GM19372 (cell line): ENCODE results near the gene EVPLL.
"Not testable (repeated sequence)": the region's sequence is repeated elsewhere in the genome, so short reads cannot be mapped to it uniquely, and the experiment has no call there.

Source experiments
- ATAC-seq: cut with Tn5 transposase; IDR thresholded peaks from one replicate; pipeline ENCODE4 v1.9.1; 2021; ENCODE audit warnings: mild to moderate bottlenecking, low read depth, moderate library complexity; ENCODE audit not compliant: unreplicated experiment

The EVPLL gene

DNA sequence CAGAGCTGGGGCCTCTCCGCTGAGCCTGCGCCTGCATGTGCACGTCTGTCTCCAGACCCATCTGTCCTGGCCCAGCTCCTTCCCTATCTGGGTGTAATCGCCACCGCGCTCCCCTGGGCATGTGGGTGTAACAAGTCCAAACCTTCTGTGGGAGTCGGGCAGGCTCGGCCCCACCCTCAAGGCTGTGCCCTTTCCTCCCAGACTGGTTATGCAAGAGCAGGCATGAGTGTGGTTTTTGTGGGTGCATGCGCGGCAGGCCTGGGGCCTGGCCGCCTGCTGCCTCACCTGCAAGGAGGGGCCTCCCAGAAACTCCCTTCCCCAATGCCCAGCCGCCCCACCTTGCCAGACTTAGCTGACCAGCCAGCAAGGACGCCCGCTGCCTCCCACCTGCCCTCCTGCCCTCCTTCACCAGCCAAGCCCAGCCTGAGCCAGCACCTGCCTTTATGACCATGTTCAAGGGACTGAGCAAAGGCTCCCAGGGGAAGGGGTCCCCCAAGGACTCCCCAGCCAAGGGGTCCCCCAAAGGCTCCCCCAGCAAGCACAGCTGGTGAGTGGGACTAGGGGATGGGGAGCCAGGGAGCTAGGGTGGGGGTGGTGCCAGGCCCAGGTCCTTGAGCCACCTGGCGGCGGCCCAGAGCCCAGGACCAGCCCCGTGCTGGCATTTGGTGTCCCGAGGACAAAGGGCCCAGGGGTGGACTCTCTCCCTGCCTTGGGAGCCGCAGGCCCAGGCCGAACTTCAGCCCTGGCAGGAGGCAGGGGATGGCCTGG, at the start of gene EVPLL:
EVPLL (plus strand) TSS at position 342 of the 768 bp plus-strand sequence. CDS start 3,160 bp downstream, outside the sequence.
- no peak for ATAC-seq

DNA sequence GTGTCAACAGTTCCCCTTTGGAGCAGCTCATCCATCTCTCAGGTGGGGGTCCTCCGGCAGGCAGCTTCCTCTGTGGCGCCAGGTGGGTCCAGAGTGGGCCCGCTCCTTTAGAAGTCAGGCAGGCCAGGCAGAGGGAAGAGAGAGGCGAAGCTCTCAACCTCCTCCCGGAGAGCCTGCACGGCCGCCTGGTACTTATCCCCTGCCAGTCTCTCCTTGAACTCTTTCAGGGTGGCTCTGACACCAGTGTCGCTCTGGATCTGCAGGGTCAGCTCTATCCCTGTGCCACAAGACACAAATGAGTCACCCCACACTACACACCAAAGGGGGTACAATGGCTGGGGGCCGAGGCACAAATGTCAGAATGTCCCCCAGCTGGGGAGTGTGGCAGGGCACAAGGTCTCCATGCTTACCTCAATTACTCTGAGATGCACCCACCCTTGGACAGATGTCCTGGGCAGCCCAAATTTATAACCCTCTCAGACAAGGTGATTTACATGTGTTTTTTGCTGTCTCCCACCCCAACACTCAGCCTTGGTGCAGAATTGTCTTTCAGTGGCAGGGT, 48.9 kb upstream of the EVPLL start:
- no peak for ATAC-seq

DNA sequence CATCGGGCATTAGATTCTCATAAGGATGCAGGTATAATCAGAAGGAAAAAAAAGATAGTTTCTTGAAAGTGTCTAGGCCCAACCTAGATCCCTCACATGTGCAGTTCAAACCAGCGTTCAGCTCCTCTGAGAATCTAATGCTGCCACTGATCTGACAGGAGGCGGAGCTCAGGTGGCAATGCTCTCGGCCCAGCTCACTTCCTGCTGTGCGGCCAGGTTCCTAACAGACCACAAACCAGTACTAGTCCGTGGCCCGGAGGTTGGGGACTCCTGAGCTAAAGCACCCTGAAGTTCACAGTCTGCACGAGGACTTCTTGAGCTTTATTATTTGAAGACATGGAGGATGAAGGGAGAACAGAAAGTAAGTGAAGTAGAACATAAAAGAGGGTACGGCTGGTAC, 45.7 kb upstream of the EVPLL start:
- ATAC-seq, result no peak

DNA sequence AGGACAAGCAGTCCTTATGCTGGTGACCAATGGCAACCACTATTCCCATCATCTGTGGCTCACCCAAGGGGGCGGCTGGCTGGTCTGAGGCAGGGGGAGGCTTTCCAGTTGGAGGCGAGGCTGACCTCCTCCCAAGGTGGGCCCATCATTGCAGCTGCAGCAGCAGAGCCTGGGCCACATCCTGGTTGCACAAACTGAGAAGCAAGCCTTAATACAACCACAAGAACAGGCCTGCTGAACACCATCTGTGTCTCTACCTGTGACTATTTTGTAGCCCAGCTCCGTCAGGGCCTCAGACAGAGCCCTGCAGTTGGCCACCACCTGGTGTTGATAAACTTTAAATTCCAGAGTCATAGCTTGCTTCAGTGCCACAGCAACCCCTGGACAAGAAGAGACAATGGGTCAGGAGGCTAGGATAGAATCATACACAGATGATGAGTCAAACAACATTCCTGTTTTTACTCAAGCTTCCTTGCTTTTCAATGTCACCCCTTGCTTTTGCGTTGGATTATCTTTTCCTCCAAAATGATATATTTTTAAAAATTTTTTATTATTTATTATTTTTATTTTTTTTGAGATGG, 44.6 kb upstream of the EVPLL start:
- ATAC-seq, result no peak

DNA sequence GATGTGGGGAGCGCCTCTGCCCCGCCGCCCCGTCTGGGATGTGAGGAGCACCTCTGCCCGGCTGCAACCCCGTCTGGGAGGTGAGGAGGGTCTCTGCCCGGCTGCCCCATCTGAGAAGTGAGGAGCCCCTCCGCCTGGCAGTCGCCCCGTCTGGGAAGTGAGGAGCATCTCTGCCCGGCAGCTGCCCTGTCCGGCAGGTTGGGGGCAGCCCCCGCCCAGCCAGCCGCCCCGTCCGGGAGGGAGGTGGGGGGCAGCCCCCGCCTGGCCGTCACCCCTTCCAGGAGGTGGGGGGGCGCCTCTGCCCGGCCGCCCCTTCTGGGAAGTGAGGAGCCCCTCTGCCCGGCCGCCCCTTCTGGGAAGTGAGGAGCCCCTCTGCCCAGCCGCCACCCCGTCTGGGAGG, 39.4 kb upstream of the EVPLL start:
- not testable (repeated sequence) for ATAC-seq

DNA sequence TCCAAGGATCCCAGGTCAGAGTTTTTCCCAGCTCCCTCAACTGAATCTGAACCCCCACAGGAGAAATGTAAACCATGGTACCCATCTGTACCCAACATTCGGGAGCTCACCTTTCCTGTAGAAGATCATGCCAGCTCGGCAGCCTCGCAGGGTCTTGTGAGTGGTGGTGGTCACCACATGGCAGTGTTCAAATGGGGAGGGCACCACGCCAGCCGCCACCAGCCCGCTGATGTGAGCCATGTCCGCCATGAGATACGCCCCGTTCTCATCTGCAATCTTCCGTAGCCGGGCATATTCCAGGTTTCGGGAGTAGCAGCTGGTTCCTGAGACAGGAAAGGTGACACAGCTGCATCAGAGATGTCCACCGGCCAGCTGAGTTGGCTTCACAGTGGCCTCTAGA, 37.6 kb upstream of the EVPLL start:
- ATAC-seq, result no peak

DNA sequence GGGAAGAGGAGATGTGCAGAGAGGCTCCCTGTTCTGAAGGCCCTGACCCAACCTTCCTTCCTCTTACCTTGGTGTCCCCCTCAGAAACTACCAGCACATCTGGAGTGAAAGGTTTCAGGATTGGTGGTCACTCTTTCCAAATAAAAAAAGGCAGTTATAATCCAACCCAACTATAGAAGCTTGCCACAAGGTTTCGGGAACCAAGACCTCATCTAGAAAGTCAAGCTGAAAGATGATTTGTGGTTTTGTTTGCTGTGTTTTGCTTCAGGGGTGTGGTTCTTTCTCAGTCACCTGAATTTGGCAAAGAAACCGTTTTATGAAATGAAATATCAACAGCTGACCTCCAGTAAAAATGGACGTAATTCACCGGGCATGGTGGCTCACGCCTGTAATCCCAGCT, 33.6 kb upstream of the EVPLL start:
- ATAC-seq, result no peak

DNA sequence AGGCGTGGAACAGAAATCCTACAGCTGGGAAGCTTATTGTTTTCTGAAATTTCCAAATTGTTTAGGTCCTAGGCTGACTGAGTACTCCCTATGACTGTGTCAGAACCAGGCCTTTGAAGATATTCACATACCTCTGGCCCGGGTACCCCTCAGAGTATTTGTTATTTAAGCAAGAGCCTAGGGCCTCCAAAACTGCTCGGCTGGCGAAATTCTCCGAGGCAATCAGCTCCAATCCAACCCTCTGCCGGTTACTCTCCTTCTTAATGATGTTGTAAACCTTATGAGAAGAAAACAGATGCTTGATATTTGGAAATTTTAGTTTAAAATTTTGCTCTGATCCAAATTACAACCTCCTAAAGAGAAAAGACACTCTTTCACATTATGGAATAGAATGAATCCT, 24.0 kb upstream of the EVPLL start:
- ATAC-seq, result no peak

DNA sequence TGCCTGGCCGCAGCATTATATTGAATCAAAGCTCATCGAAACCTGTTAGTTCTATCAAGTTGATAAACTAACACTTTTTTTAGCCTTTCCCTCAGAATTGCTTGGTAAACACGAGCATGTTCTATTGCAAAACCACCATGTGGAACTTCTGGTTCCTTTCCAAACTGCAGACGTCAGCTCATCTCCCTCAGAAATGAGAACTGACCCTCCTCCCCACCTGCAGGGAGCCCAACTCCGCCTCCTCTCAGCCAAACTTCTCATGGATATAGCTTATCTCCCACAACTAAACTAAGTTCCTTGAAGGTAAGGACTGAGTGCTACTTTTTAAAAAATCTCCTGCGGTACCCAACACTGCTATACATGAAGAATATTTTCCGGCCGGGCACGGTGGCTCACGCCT, 21.0 kb upstream of the EVPLL start:
- no peak for ATAC-seq

DNA sequence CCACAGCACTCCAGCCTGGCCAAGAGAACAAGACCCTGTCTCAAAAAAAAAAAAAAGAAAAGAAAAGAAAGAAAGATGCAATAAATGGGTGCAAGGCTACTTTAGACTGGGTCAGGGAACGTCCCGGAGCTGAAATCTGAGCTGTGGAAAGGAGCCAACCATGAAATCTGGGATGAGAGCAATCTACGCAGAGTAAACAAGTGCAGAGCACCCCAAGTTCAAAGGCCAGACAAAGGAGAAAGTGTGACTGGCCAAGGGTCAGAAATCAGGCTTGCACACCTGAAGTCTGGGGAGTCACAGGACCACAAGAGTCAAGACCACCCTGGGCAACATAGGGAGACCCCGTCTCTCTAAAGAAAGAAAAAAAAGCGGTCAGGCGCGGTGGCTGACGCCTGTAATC, 17.1 kb upstream of the EVPLL start:
- ATAC-seq, result no peak

DNA sequence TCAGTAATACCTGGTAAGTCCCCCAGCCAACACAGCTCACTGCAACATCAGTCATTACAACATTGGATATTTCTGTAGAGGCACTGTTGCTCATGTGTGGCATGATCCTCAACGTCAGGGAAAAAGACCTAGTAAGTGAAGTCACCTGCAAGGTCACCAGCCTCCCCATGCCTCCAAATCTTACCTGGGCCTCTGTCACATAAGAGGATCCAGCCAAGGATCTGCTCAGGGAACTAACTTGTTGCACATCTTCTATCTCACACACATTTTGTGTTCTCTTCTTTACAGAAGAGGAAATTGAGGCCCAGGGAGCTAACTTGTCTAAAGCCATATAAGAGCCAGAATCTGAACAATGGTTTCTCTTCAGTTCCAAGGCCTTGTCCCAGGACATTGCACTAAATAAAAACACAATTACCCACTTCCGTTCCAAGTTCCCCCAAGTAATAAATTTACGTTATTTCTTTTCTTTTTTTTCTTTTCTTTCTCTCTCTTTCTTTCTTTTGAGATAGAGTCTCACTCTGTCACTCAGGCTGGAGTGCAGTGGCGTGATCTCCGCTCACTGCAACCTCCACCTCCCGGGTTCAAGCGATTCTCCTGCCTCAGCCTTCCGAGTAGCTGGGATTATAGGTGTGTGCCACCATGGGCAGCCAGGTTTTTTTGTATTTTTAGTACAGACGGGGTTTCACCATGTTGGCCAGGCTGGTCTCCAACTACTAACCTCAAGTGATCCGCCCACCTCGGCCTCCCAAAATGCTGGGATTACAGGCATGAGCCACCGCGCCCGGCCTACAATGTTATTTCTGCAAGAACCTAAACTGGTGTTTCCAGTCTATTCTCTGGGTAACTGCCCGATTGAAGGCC, 15.5 kb upstream of the EVPLL start:
- no peak for ATAC-seq

DNA sequence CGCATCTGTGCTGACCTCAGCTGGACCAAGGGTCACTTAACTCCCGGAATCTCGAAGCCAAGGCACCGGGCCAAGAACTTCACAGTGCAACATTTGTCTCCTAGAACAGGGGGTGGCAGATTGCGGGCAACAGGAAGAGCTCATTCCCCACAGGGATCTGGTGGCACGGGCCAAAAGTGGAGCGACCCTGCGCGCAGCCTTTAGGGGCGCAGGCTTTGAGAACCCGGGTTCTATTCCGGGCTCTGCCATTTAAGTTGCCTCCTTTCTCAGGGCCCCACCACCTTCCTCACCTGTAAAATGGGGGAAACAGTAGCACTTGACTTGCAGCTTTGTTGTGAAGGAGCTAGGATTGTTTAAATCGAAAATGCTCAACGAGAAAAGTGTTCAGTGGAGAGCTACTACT, 14.9 kb upstream of the EVPLL start:
- ATAC-seq, result no peak

DNA sequence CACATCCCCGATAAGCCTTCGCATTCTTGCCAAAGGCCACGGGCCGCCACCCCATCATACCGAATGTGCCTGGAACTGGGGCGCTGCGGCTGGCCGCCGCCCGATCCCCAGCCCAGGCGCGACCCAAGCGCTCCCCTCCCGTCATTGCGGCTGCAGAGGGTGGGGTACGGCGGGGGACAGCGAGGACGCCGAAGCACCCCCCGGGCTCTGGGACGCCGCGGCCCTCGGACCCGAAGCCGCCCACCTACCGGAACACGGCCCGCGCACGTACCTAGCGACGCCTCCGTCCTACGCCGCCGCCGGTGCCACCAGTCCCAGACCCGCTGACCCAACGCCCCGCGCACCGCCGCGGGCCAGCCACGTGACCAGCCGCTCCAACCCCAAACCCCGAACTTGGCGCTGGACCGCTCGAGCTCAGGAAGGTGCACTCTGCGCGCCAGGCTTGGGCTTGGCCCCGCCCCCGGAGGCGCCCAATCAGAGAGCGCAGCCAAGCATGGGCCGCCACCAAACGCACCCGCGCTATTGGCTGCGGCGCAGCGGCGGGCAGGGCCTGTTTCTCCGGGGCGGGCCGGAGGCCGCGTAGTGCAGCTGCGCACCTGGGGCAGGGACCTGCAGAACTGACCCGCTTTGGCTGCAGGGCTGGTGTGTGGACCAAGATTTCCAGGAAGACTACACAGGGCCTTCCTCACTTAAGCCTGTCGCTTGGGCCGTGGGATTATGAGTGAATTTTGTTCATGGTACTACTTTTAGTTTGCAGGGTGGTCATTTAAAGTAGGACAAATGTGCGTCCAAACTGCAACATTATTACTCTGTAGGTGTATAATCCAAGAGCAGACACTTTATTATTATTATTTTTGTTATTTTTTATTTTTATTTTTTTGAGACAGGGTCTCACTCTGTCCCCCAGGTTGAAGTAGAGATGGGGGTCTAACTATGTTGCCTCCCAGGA, 14.2 kb upstream of the EVPLL start, which contains the start of gene SHMT1:
SHMT1 (minus strand) TSS at position 450 of the 949 bp plus-strand sequence. CDS start 7,569 bp downstream, outside the sequence.
- peak; percentile 95 for ATAC-seq

DNA sequence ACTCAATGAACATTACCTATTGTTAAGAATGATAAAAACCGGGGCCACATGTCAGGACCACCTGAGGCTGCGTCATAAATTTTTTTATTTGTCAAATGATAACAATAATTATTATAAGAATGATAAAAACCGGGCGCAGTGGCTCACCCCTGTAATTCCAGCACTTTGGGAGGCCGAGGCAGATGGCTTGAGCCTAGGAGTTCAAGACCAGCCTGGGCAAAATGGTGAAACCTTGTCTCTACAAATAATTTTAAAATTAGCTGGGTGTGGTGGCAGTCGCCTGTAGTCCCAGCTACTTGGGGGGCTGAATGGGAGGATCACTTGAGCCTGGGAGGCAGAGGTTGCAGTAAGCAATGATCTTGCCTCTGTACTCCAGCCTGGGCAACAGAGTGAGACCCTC, 13.4 kb upstream of the EVPLL start:
- ATAC-seq, result no peak

DNA sequence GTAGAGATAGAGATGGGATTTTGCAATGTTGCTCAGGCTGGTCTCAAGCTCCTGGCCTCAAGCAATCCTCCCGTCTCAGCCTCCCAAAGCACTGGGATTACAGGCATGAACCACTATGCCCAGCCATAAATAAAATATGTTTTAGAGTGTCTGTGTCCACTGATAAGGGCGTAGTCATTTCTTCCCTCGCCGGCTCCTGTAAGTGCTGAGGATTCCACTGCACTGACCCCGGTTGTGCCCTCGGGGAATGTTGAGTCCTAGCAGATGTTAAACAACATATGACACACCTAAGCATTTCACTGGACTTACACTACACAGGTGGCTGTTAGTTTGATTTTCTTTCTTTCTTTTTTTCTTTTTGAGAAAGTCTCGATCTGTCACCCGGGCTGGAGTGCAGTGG, 8.6 kb upstream of the EVPLL start:
- ATAC-seq, result no peak

DNA sequence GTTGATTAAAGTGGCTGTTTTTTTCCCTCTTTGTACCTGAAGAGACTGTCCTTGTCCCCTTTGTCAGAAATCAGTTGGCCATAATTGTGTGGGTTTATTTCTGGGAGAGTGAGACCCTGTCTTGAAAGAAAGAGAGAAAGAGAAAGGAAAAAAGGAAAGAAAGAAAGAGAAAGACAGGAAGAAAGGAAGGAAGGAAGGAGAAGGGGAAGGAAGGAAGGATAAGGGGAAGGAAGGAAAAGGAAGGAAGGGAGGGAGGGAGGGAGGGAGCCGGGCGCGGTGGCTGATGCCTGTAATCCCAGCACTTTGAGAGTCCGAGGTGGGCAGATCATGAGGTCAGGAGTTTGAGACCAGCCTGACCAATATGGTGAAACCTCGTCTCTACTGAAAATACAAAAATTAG, 6.8 kb upstream of the EVPLL start:
- no peak for ATAC-seq

DNA sequence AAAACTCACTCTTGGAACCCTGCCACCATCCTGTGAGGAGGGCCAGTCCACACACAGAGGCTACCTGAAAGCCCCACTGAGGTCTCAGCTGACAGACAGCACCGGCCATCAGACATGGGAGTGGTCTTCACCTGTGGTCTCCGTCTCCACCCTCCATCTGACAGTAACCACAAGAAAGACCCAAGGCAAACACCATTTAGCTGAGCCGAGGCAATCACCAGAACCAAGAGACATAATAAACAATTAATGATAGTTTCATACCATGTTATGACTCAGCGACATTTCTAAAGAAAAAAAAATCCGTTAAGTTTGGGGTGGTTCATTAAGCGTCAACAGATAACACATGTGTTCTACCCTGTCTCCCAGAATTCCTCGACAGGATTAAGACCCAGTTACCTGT, 6.1 kb upstream of the EVPLL start:
- ATAC-seq, result no peak

DNA sequence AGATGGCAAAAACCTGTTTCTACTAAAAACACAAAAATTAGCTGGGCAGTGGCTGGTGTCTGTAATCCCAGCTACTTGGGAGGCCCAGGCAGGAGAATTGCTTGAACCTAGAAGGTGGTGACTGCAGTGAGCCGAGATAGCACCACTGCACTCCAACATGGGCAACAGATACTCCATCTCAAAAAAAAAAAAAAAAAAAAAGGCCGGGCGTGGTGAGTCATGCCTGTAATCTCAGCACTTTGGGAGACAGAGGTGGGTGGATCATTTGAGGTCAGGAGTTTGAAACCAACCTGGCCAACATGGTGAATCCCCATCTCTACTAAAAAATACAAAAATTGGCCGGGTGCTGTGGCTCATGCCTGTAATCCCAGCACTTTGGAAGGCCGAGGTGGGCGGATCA, 4.4 kb upstream of the EVPLL start:
- not testable (repeated sequence) for ATAC-seq

DNA sequence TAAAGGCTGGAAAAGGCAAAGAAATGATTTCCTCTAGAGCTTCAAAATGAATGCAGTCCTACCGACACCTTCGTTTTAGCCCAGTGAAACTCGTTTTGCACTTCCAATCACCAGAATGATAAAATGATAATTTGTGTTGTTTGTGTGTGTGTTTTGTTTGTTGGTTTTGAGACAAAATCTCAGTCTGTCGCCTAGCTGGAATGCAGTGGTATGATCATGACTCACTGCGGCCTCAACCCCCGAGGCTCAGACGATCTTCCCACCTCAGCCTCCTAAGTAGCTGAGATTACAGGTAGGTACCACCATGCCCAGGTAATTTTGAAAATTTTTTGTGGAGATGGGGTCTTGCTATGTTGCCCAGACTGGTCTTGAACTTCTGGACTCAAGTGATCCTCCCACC, 3.4 kb upstream of the EVPLL start:
- no peak for ATAC-seq

DNA sequence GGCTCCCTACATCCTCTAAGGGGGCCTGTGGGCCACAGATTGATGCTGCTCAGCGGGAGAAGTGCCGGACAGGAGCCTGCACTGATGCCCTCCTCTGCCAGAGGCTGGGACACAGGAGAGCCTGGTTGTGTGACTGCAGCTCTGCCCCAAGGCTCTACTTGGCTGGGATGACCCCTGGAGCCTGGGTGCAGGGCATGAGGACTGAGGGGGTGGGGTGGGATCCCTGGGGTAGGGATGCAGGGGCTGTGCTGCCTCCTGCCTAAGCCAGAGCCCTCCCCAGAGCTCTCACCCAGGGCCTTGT, 577 bp downstream of the EVPLL start:
- no peak for ATAC-seq
